NCI-H146 (cell line): ENCODE measurements around the gene CDK2.

ENCODE experiments used
- DNase-seq: peaks from one replicate; lab custom pipeline; 2025; lab: John Stamatoyannopoulos, UW

The CDK2 gene

DNA sequence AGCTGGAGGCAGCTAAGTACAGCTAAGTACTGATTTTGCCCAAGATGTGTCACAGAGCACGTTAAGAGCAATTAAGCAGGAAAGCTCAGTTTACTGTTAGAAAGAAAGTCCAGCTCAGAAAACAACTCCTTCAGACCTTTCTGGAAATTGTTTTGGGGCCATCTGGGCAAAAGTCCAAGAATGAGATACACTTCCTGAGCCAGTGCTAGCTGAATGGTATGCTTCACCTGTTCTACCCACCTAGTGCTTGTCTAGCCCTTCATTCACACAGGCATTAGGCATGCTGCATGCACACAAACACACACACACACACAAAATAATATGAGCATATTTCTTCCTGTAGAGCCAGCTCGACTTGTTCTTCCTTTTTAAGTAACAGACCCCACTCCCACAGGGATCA is 47.6 kb downstream of the CDK2 start:
- no peak for DNase-seq

DNA sequence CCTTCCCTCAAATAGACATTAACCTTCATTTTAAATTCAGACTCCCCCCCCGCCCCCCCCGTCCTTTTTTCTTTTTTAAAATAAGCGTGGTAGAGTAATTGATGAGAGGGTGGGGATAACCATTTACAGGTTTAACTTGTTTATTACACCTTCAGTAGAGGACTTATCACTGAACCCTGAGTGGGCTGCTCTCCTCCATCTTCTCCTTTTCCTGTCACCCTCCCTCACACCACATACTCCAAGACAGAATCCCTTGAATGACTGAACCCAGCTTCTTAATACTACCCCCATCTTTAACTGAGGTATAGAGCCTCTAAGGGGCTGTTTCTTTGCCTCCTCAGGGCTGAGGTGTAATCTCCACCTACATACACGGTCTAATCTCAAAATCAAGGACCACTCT is 50.6 kb downstream of the CDK2 start:
- no peak for DNase-seq

GRCh38 chr12:56018356-56018755 is 51.7 kb downstream of the CDK2 start:
- no peak for DNase-seq

- DNase-seq = no peak
These were observed 54.0 kb downstream of the CDK2 start, which contains the start of gene IKZF4 for GRCh38 chr12:56020423-56021184. Gene IKZF4 (plus strand): TSS chr12:56021043. CDS start chr12:56021494, 451 bp downstream.

DNA sequence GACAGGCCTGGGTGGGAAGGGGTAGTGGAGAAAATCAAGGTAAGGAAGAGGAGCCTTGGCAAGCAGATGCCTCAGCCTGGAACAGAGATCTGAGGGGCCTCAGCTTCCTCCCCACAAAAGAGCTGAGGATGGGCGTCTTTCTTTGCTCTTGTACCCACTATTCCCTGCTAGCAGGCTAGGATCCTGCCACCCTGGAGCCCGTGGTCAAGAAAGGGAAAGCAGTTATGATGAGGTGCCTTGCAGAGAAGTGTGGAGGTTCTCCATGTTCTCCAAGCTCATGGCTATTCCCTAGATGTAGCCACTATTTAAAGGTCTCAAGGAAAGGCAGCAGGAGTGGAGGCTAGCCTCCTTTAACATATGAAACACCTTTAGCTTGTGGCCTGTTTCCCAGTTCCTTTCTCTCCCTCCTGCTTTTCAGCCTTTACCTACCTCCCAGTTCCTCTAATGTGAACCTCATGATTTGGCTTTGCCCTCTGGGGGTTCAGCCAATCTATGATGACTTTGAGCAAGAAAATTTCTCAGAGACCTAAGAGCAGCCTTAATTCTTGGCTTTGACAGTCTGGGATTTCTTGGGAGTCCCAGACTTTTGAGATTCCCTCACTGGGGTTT is 55.4 kb downstream of the CDK2 start:
- no peak for DNase-seq
